HCT116 (cell line): ENCODE results near the gene LDAF1. TPM values are rescaled to one million over a fixed set of nuclear protein-coding genes. Genes with fewer than 3 reads are reported as not detected.
"Not testable (repeated sequence)": the region's sequence is repeated elsewhere in the genome, so short reads cannot be mapped to it uniquely, and the experiment has no call there.

Source experiments
- ATAC-seq: fragments of 200-7000 bp; cut with Tn5 transposase; 2 replicates; pipeline ENCODE4 v1.9.1; 2020; ENCODE audit warnings: mild to moderate bottlenecking, moderate library complexity
- BruUV-seq: library from RNA; stranded (reverse); fragments of 400-500 nt; replicated peaks from 2 replicates; lab custom pipeline; 2021; lab: Mats Ljungman, UMichigan
- CTCF ChIA-PET: fragments of 300-600 bp; sonication (Branson Sonifier 250); formaldehyde crosslinking; loops from one replicate; lab custom pipeline; 2021; ENCODE audit warnings: antibody characterized with exemption; lab: Charles Lee
- POLR2A ChIA-PET: fragments of 300-600, 350-600 bp; sonication (Branson Sonifier 250); formaldehyde crosslinking; loops from one replicate; lab custom pipeline; 2021; ENCODE audit warnings: antibody characterized with exemption; lab: Charles Lee
- RAD21 ChIA-PET, 2 experiments: fragments of 300-600 bp; sonication (Branson Sonifier 250); formaldehyde crosslinking; loops; one replicate each; lab custom pipeline; 2023; ENCODE audit warnings: low total read pairs in 2 of 2; ENCODE audit not compliant: uncharacterized antibody in 2 of 2, unreplicated experiment in 2 of 2, low non-redundant PET in 1 of 2; lab: Charles Lee
- DNase-seq: peaks from one replicate; pipeline ENCODE4 v3.0.0-alpha.2; 2010; ENCODE audit warnings: low read depth, low spot score
- H2AFZ ChIP-seq: fragments of 200-600 bp; shearing (Covaris generic), sonication (generic); 2 replicates; pipeline ENCODE4 v1.6.1; 2017; ENCODE audit warnings: low read depth, mixed run types, mixed read lengths, antibody characterized with exemption, low read length; ENCODE audit not compliant: poor library complexity, severe bottlenecking
- H3K27ac ChIP-seq: 2 replicates; pipeline ENCODE4 v1.5.1; 2012; ENCODE audit warnings: low read depth, low read length
- H3K27me3 ChIP-seq: fragments of 200-600 bp; sonication (generic); 2 replicates; pipeline ENCODE4 v1.6.1; 2016; ENCODE audit warnings: mixed run types, low read length, mixed read lengths; ENCODE audit not compliant: insufficient read depth
- H3K36me3 ChIP-seq, 2 experiments: fragments of 200-500 bp in 1 of 2; fragments of 200-600 bp in 1 of 2; sonication (Bioruptor generic) in 1 of 2; sonication (generic) in 1 of 2; 2 replicates each; pipeline versions ENCODE4 v1.5.1 to v1.6.1; 2014 to 2016; ENCODE audit warnings: low read length in 2 of 2, inconsistent platforms in 1 of 2, mixed read lengths in 1 of 2, mixed run types in 1 of 2; ENCODE audit not compliant: insufficient read depth in 2 of 2, control insufficient read depth in 1 of 2
- H3K4me1 ChIP-seq, 2 experiments: fragments of 200-600 bp in 1 of 2; sonication (generic) in 1 of 2; 2 replicates each; pipeline versions ENCODE4 v1.5.1 to v1.6.1; 2012 to 2017; ENCODE audit warnings: low read length in 2 of 2, inconsistent platforms in 1 of 2, mild to moderate bottlenecking in 1 of 2, mixed read lengths in 1 of 2, mixed run types in 1 of 2, moderate library complexity in 1 of 2; ENCODE audit not compliant: insufficient read depth in 2 of 2, control insufficient read depth in 1 of 2
- H3K4me2 ChIP-seq: fragments of 200-600 bp; sonication (generic); 2 replicates; pipeline ENCODE4 v1.6.1; 2017; ENCODE audit warnings: mixed run types, low read length, mixed read lengths
- H3K4me3 ChIP-seq, 2 experiments: fragments of 200-600 bp in 1 of 2; sonication (generic) in 1 of 2; replicated peaks in 1 of 2; 2 replicates each; pipeline ENCODE4 v1.5.1; 2011 to 2016; ENCODE audit warnings: low read length in 2 of 2, control low read depth in 1 of 2, low read depth in 1 of 2, mild to moderate bottlenecking in 1 of 2, mixed read lengths in 1 of 2, mixed run types in 1 of 2
- H3K79me2 ChIP-seq: fragments of 200-600 bp; sonication (generic); 2 replicates; pipeline ENCODE4 v1.6.1; 2017; ENCODE audit warnings: mild to moderate bottlenecking, mixed run types, low read length, moderate library complexity, mixed read lengths; ENCODE audit not compliant: insufficient read depth
- H3K9ac ChIP-seq: fragments of 200-600 bp; sonication (generic); 2 replicates; pipeline ENCODE4 v1.6.1; 2016; ENCODE audit warnings: low read length, mixed read lengths
- H3K9me2 ChIP-seq: fragments of 200-600 bp; sonication (generic), shearing (Covaris generic); 2 replicates; pipeline ENCODE4 v1.6.1; 2017; ENCODE audit warnings: mixed run types, mild to moderate bottlenecking, moderate library complexity; ENCODE audit not compliant: insufficient read depth
- H3K9me3 ChIP-seq, 2 experiments: fragments of 200-500 bp in 1 of 2; fragments of 200-600 bp in 1 of 2; sonication (Bioruptor generic) in 1 of 2; sonication (generic) in 1 of 2; 2 replicates each; pipeline ENCODE4 v1.6.1; 2014 to 2017; ENCODE audit warnings: low read length in 2 of 2, mixed read lengths in 2 of 2, inconsistent platforms in 1 of 2, low read depth in 1 of 2, mild to moderate bottlenecking in 1 of 2, mixed run types in 1 of 2, moderate library complexity in 1 of 2; ENCODE audit not compliant: control insufficient read depth in 1 of 2, insufficient read depth in 1 of 2
- H4K20me1 ChIP-seq: fragments of 200-600 bp; sonication (generic), shearing (Covaris generic); 2 replicates; pipeline ENCODE4 v1.6.1; 2017; ENCODE audit warnings: mixed run types, mild to moderate bottlenecking, moderate library complexity; ENCODE audit not compliant: insufficient read depth
- CEBPB ChIP-seq: IDR thresholded peaks from 2 replicates; pipeline ENCODE4 v1.6.1; 2012; ENCODE audit warnings: low read depth
- EGR1 ChIP-seq: IDR thresholded peaks from 2 replicates; pipeline ENCODE4 v1.6.1; 2012; ENCODE audit warnings: low read depth
- ELF1 ChIP-seq: IDR thresholded peaks from 2 replicates; pipeline ENCODE4 v1.6.1; 2012; ENCODE audit warnings: low read depth, borderline replicate concordance
- EZH2 ChIP-seq: fragments of 200-600 bp; sonication (generic); IDR thresholded peaks from 2 replicates; pipeline ENCODE4 v1.6.1; 2017; ENCODE audit warnings: antibody characterized with exemption, mixed run types
- EZH2phosphoT487 ChIP-seq: fragments of 200-600 bp; IDR thresholded peaks from 2 replicates; pipeline ENCODE4 v1.6.1; 2018; ENCODE audit warnings: antibody characterized with exemption, borderline replicate concordance
- FOSL1 ChIP-seq: IDR thresholded peaks from 2 replicates; pipeline ENCODE4 v1.6.1; 2012; ENCODE audit warnings: low read depth
- MAX ChIP-seq: IDR thresholded peaks from 2 replicates; pipeline ENCODE4 v1.6.1; 2012
- POLR2A ChIP-seq: IDR thresholded peaks from 2 replicates; pipeline ENCODE4 v1.7.0; 2011; ENCODE audit warnings: borderline replicate concordance; ENCODE audit not compliant: insufficient read depth, insufficient read length; ENCODE audit errors: extremely low read depth
- SIN3A ChIP-seq: IDR thresholded peaks from 2 replicates; pipeline ENCODE4 v1.6.1; 2012; ENCODE audit warnings: low read depth
- SP1 ChIP-seq: IDR thresholded peaks from 2 replicates; pipeline ENCODE4 v1.6.1; 2012; ENCODE audit warnings: low read depth
- SRF ChIP-seq: IDR thresholded peaks from 2 replicates; pipeline ENCODE4 v1.6.1; 2012; ENCODE audit warnings: low read depth
- TCF7L2 ChIP-seq: IDR thresholded peaks from 2 replicates; pipeline ENCODE4 v1.7.0; 2011; ENCODE audit warnings: borderline replicate concordance, inconsistent platforms; ENCODE audit not compliant: insufficient read depth, insufficient read length; ENCODE audit errors: extremely low read depth
- YY1 ChIP-seq: IDR thresholded peaks from 2 replicates; pipeline ENCODE4 v1.6.1; 2011; ENCODE audit warnings: low read length, low read depth, moderate library complexity, mild to moderate bottlenecking; ENCODE audit not compliant: insufficient replicate concordance; ENCODE audit errors: extremely low read depth
- ZFX ChIP-seq: fragments of 450-650 bp; IDR thresholded peaks from 2 replicates; pipeline ENCODE4 v1.6.1; 2017
- ZNF274 ChIP-seq: fragments of 200-500 bp; sonication (Bioruptor generic); IDR thresholded peaks from 2 replicates; pipeline ENCODE4 v1.6.1; 2014; ENCODE audit warnings: mild to moderate bottlenecking, low read depth, low read length, inconsistent platforms
- intact Hi-C: fragments of 100-400 bp; cut with micrococcal nuclease; formaldehyde crosslinking; loops from 2 replicates; pipeline ENCODE4 v1.10.0; 2022
- total RNA-seq: library from RNA; stranded (reverse); gene quantifications from one replicate; pipeline ENCODE4 v1.2.1, GENCODE V29; 2021; ENCODE audit not compliant: unreplicated experiment

The LDAF1 gene
- total RNA-seq, 1 experiment from 2014 or later, result 30.0 TPM

- CTCF ChIA-PET, POLR2A ChIA-PET, H3K79me2 ChIP-seq, intact Hi-C loops, H3K4me1 ChIP-seq, H3K9me3 ChIP-seq, BruUV-seq, H3K9me2 ChIP-seq, H3K4me2 ChIP-seq, H3K9ac ChIP-seq, H4K20me1 ChIP-seq, H3K27ac ChIP-seq, H3K4me3 ChIP-seq, RAD21 ChIA-PET, H3K27me3 ChIP-seq, H3K36me3 ChIP-seq, H2AFZ ChIP-seq, ATAC-seq, DNase-seq: not testable (repeated sequence)
These were observed 36.9 kb downstream of the LDAF1 start for GRCh38 chr16:21195330-21195729.

GRCh38 chr16:21197112-21197511, 38.6 kb downstream of the LDAF1 start:
- Histone ChIP-seq H3K4me1 (no peaks in the 10 kb centered on the region), H3K27me3 (peaks cover 5% of the 10 kb centered on the region; the same call in 1 of the 2 replicates), H3K79me2 (no peaks in the 10 kb centered on the region), H3K4me2 (no peak overlapping the region), H3K9ac (no peak overlapping the region), H2AFZ (no peak overlapping the region), H3K36me3 (no peaks in the 10 kb centered on the region), H3K4me3 (no peak overlapping the region), H3K27ac (no peak overlapping the region), H3K9me2 (no peaks in the 10 kb centered on the region), H4K20me1 (no peaks in the 10 kb centered on the region), H3K9me3 (no peaks in the 10 kb centered on the region)
- no peak for TF ChIP-seq EZH2phosphoT487
- POLR2A ChIA-PET, result no interaction called here
- CTCF ChIA-PET, result no interaction called here
- DNase-seq (no peak), ATAC-seq (no peak)
- intact Hi-C loops, result no loop called here
- no TSS peak for BruUV-seq
- RAD21 ChIA-PET, result no interaction called here

DNA sequence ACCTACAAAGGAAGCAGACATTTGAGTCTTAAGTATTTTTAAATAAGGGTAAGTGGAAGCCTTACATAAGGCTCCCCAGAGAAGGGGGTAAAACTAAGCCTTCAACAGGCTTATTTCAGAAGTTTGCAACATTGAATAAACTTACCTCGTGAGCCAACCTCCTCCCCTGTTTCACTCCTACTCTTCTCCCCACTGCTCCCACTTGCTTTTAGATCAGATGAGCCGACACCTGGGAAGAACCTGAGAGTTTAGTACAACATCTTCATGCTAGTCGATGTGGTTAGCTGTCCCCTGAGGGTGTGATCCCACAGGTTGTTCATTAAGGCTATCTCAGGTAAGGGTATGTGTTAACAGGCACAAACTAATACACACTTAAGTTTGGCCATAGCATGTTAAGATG, 39.1 kb downstream of the LDAF1 start:
- Histone ChIP-seq H3K4me3 (no peak overlapping the region), H3K9me3 (no peaks in the 10 kb centered on the region), H3K9me2 (no peaks in the 10 kb centered on the region), H3K36me3 (no peaks in the 10 kb centered on the region), H3K79me2 (no peaks in the 10 kb centered on the region), H3K27me3 (peaks cover 8% of the 10 kb centered on the region; the same call in 1 of the 2 replicates), H2AFZ (no peak overlapping the region), H3K9ac (no peak overlapping the region), H3K4me1 (no peaks in the 10 kb centered on the region), H4K20me1 (no peaks in the 10 kb centered on the region), H3K4me2 (no peak overlapping the region), H3K27ac (no peak overlapping the region)
- CTCF ChIA-PET, result no interaction called here
- ATAC-seq, result no peak
- RAD21 ChIA-PET, result no interaction called here
- POLR2A ChIA-PET, result no interaction called here
- intact Hi-C loops, result no loop called here
- no peak for DNase-seq
- no TSS peak for BruUV-seq
- TF ChIP-seq SP1 (no peak), FOSL1 (no peak), ZNF274 (no peak), ZFX (no peak), EGR1 (no peak), POLR2A (no peak), SIN3A (no peak), TCF7L2 (no peak), SRF (no peak), EZH2 (no peak), ELF1 (no peak), YY1 (no peak), EZH2phosphoT487 (no peak), CEBPB (no peak), MAX (no peak)
